HEK293 (cell line): Measurements from ENCODE around the gene PPBP.
"Not testable (repeated sequence)": the region's sequence is repeated elsewhere in the genome, so short reads cannot be mapped to it uniquely, and the experiment has no call there.

Experiments
- CTCF ChIA-PET: fragments of 350-600 bp; formaldehyde crosslinking; extraction: SDS; loops from one replicate; lab custom pipeline; 2021; ENCODE audit warnings: antibody characterized with exemption; lab: Yijun Ruan, JAX
- POLR2A ChIA-PET: fragments of 300-600 bp; formaldehyde crosslinking; extraction: SDS; loops from one replicate; lab custom pipeline; 2020; ENCODE audit warnings: antibody characterized with exemption, inconsistent platforms; lab: Yijun Ruan, JAX
- H3K27ac ChIP-seq: fragments of 200-500 bp; sonication (Bioruptor generic); 2 replicates; pipeline ENCODE4 v1.5.1; 2014; ENCODE audit warnings: low read depth, low read length, control low read depth, inconsistent platforms; ENCODE audit errors: extremely low read depth
- H3K36me3 ChIP-seq, 2 experiments: fragments of 200-500 bp in 1 of 2; sonication (Bioruptor generic) in 1 of 2; 1 replicate in 1 of 2; 2 replicates in 1 of 2; pipeline ENCODE4 v1.5.1; 2014 to 2017; ENCODE audit warnings: inconsistent platforms in 2 of 2, low read length in 2 of 2; ENCODE audit not compliant: control insufficient read depth in 2 of 2, insufficient read depth in 1 of 2
- H3K4me1 ChIP-seq: fragments of 200-500 bp; sonication (Bioruptor generic); 2 replicates; pipeline ENCODE4 v1.5.1; 2014; ENCODE audit warnings: mild to moderate bottlenecking, low read length, inconsistent platforms; ENCODE audit not compliant: control insufficient read depth, insufficient read depth
- H3K4me3 ChIP-seq: 2 replicates; pipeline ENCODE4 v1.5.1; 2011; ENCODE audit warnings: low read depth, mild to moderate bottlenecking, control low read depth, low read length, moderate library complexity
- H3K9me3 ChIP-seq: fragments of 200-500 bp; sonication (Bioruptor generic); 2 replicates; pipeline ENCODE4 v1.5.1; 2014; ENCODE audit warnings: low read depth, low read length, inconsistent platforms; ENCODE audit not compliant: control insufficient read depth, insufficient read depth
- FEZF1 ChIP-seq: fragments of 450-650 bp; formaldehyde crosslinking; IDR thresholded peaks from 2 replicates; pipeline ENCODE4 v1.5.1; 2016; ENCODE audit warnings: missing biosample characterization, missing genetic modification characterization
- KLF9 ChIP-seq: fragments of 450-650 bp; formaldehyde crosslinking; IDR thresholded peaks from 2 replicates; pipeline ENCODE4 v1.5.1; 2016; ENCODE audit warnings: missing biosample characterization, missing genetic modification characterization, low read depth
- TRIM28 ChIP-seq: IDR thresholded peaks from 2 replicates; pipeline ENCODE4 v1.6.1; 2011; ENCODE audit warnings: low read length, control low read depth, borderline replicate concordance
- ZBTB11 ChIP-seq: fragments of 450-650 bp; formaldehyde crosslinking; conservative IDR thresholded peaks from 2 replicates; pipeline ENCODE4 v1.5.1; 2016; ENCODE audit warnings: low read depth, missing biosample characterization, missing genetic modification characterization
- ZBTB21 ChIP-seq: fragments of 450-650 bp; formaldehyde crosslinking; IDR thresholded peaks from 2 replicates; pipeline ENCODE4 v1.5.1; 2017; ENCODE audit warnings: missing biosample characterization, missing genetic modification characterization
- ZBTB8A ChIP-seq: fragments of 450-650 bp; formaldehyde crosslinking; IDR thresholded peaks from 2 replicates; pipeline ENCODE4 v1.5.1; 2016; ENCODE audit warnings: missing biosample characterization, missing genetic modification characterization
- ZFP69B ChIP-seq: fragments of 450-650 bp; formaldehyde crosslinking; IDR thresholded peaks from 2 replicates; pipeline ENCODE4 v1.5.1; 2016; ENCODE audit warnings: missing biosample characterization, missing genetic modification characterization
- ZNF174 ChIP-seq: fragments of 450-650 bp; formaldehyde crosslinking; IDR thresholded peaks from 2 replicates; pipeline ENCODE4 v1.5.0; 2017; ENCODE audit warnings: missing biosample characterization, mild to moderate bottlenecking, missing genetic modification characterization
- ZNF529 ChIP-seq: fragments of 450-650 bp; formaldehyde crosslinking; IDR thresholded peaks from 2 replicates; pipeline ENCODE4 v1.5.1; 2017; ENCODE audit warnings: missing genetic modification characterization, missing biosample characterization; ENCODE audit not compliant: insufficient replicate concordance
- ZNF645 ChIP-seq: fragments of 450-650 bp; formaldehyde crosslinking; IDR thresholded peaks from 2 replicates; pipeline ENCODE4; 2016; ENCODE audit warnings: missing biosample characterization, missing genetic modification characterization
- ZNF677 ChIP-seq: fragments of 450-650 bp; IDR thresholded peaks from 2 replicates; pipeline ENCODE4 v1.5.0; 2018; ENCODE audit warnings: missing biosample characterization, mild to moderate bottlenecking, missing genetic modification characterization, moderate library complexity
- ZXDB ChIP-seq: fragments of 450-650 bp; formaldehyde crosslinking; IDR thresholded peaks from 2 replicates; pipeline ENCODE4 v1.5.1; 2016; ENCODE audit warnings: missing biosample characterization, missing genetic modification characterization
- TF ChIP-seq, protein P1 (sequence below): fragments of 450-650 bp; IDR thresholded peaks from 2 replicates; pipeline ENCODE4 v1.5.1; 2018; ENCODE audit warnings: missing biosample characterization, mild to moderate bottlenecking, missing genetic modification characterization
- TF ChIP-seq, protein P2 (sequence below): fragments of 450-650 bp; formaldehyde crosslinking; IDR thresholded peaks from 2 replicates; pipeline ENCODE4 v1.5.1; 2016; ENCODE audit warnings: missing biosample characterization, missing genetic modification characterization, low read depth

PPBP gene

DNA sequence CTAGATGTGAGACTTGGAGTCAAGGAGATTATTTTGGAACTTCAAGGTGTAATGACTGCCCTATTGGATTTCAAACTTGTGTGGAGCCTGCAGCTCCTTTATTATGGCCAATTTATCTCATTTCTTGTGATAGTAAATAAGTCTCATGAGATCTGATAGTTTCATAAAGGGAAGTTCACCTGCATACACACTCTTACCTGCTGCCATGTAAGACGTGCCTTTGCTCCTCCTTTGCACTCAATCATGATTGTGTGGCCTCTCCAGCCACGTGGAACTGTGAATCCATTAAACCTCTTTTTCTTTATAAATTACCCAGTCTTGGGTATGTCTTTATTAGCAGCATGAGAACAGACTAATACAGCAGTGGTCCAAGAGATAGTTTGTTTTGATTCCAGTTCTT lies 25.3 kb downstream of the PPBP start:
- H3K36me3 ChIP-seq: no peaks in the 10 kb centered on the region
- H3K4me3 ChIP-seq: no peak overlapping the region
- no peak for TF ChIP-seq ZBTB21 (tag by site-specific recombination)
- no peak for TF ChIP-seq ZNF529 (tag by site-specific recombination)
- TF ChIP-seq, protein P1, sequence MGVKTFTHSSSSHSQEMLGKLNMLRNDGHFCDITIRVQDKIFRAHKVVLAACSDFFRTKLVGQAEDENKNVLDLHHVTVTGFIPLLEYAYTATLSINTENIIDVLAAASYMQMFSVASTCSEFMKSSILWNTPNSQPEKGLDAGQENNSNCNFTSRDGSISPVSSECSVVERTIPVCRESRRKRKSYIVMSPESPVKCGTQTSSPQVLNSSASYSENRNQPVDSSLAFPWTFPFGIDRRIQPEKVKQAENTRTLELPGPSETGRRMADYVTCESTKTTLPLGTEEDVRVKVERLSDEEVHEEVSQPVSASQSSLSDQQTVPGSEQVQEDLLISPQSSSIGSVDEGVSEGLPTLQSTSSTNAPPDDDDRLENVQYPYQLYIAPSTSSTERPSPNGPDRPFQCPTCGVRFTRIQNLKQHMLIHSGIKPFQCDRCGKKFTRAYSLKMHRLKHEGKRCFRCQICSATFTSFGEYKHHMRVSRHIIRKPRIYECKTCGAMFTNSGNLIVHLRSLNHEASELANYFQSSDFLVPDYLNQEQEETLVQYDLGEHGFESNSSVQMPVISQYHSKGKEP (tag by site-specific recombination): no peak
- no peak for TF ChIP-seq ZNF677 (tag by site-specific recombination)
- TF ChIP-seq, all 188 proteins: peak for 0
- H3K4me1 ChIP-seq: no peaks in the 10 kb centered on the region
- H3K27ac ChIP-seq: no peak overlapping the region
- H3K9me3 ChIP-seq: no peaks in the 10 kb centered on the region
- CTCF ChIA-PET: no interaction called here
- POLR2A ChIA-PET: no interaction called here

GRCh38 chr4:73959041-73959440 lies 28.9 kb downstream of the PPBP start:
- POLR2A ChIA-PET, H3K4me3 ChIP-seq, CTCF ChIA-PET, H3K4me1 ChIP-seq, H3K36me3 ChIP-seq, H3K9me3 ChIP-seq, H3K27ac ChIP-seq: not testable (repeated sequence)

- no peaks in the 10 kb centered on the region for H3K36me3 ChIP-seq
- CTCF ChIA-PET: no interaction called here
- H3K9me3 ChIP-seq: no peaks in the 10 kb centered on the region
- H3K27ac ChIP-seq: no peak overlapping the region
- H3K4me3 ChIP-seq: no peak overlapping the region
- H3K4me1 ChIP-seq: no peaks in the 10 kb centered on the region
- POLR2A ChIA-PET: no interaction called here
- TF ChIP-seq ZXDB (tag by site-specific recombination) (no peak), ZNF174 (tag by site-specific recombination) (no peak), KLF9 (tag by site-specific recombination) (no peak)
These were observed 35.6 kb downstream of the PPBP start for GRCh38 chr4:73952352-73952751.

DNA sequence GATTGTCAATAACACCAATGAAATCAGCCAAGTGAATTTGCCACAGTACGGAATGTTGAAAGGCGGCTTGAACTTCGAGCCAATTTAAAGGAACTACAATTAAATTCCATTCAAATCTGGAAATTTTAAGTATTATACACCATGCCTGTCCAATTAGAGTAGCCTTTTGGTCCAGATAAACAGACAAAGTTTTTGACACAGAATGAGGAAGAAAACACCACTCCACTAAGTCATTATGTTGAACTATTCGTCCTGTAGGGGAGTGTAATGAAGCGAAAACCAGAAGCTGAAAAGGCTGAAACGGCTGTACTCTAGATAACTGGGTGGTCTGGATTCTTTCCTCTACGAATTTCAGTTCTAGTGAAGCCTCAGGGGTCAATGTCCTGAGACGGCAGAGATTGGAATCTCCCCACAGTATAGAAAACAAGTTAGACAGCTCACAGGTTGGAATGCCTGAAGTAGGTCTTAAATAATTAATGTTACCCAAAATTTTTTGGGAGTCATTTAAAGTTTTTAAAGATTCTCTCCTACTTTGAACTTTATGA lies 37.5 kb downstream of the PPBP start:
- H3K9me3 ChIP-seq, H3K4me3 ChIP-seq, POLR2A ChIA-PET, H3K4me1 ChIP-seq, H3K27ac ChIP-seq, H3K36me3 ChIP-seq, CTCF ChIA-PET: not testable (repeated sequence)

- peaks cover 2% of the 10 kb centered on the region; the same call in 1 of the 2 replicates for H3K4me1 ChIP-seq
- TF ChIP-seq ZNF645 (tag by site-specific recombination): no peak
- TF ChIP-seq ZBTB11 (tag by site-specific recombination): no peak
- TF ChIP-seq, protein P2, sequence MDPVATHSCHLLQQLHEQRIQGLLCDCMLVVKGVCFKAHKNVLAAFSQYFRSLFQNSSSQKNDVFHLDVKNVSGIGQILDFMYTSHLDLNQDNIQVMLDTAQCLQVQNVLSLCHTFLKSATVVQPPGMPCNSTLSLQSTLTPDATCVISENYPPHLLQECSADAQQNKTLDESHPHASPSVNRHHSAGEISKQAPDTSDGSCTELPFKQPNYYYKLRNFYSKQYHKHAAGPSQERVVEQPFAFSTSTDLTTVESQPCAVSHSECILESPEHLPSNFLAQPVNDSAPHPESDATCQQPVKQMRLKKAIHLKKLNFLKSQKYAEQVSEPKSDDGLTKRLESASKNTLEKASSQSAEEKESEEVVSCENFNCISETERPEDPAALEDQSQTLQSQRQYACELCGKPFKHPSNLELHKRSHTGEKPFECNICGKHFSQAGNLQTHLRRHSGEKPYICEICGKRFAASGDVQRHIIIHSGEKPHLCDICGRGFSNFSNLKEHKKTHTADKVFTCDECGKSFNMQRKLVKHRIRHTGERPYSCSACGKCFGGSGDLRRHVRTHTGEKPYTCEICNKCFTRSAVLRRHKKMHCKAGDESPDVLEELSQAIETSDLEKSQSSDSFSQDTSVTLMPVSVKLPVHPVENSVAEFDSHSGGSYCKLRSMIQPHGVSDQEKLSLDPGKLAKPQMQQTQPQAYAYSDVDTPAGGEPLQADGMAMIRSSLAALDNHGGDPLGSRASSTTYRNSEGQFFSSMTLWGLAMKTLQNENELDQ (tag by site-specific recombination): no peak
- no peak for TF ChIP-seq TRIM28
- TF ChIP-seq ZFP69B (tag by site-specific recombination): no peak
- no peak for TF ChIP-seq FEZF1
- no peak for TF ChIP-seq ZBTB8A (tag by site-specific recombination)
These were observed 38.8 kb downstream of the PPBP start for GRCh38 chr4:73948990-73949706.

More at GRCh38 chr4:73948990-73949706, 38.8 kb downstream of the PPBP start:
- POLR2A ChIA-PET: no interaction called here
- Histone ChIP-seq H3K9me3 (no peaks in the 10 kb centered on the region), H3K36me3 (no peaks in the 10 kb centered on the region), H3K27ac (no peak overlapping the region), H3K4me3 (no peak overlapping the region)
- CTCF ChIA-PET: interaction anchor here (1.5 kb wide), 1 partner anchor 286 kb away, joined by 6 read pairs; no protein-coding TSS in a partner anchor
